Neuronal stem cell (in vitro differentiated cells): ENCODE measurements around the gene NSUN5.

Source experiments
- DNase-seq: peaks from one replicate; pipeline ENCODE4 v3.0.0-alpha.2; 2013; ENCODE audit warnings: low spot score
- H2AFZ ChIP-seq: one replicate; pipeline ENCODE4 v1.6.1; 2013; ENCODE audit warnings: mild to moderate bottlenecking, low read length, inconsistent platforms
- H2AK5ac ChIP-seq: 2 replicates; pipeline ENCODE4 v1.6.1; 2013; ENCODE audit warnings: low read depth, mild to moderate bottlenecking, inconsistent platforms, low read length, moderate library complexity, mixed read lengths
- H2BK120ac ChIP-seq: 2 replicates; pipeline ENCODE4 v1.6.1; 2013; ENCODE audit warnings: low read depth, mild to moderate bottlenecking, inconsistent platforms, low read length, moderate library complexity, mixed read lengths
- H2BK12ac ChIP-seq: one replicate; pipeline ENCODE4 v1.6.1; 2013; ENCODE audit warnings: low read length, inconsistent platforms
- H2BK15ac ChIP-seq: 2 replicates; pipeline ENCODE4 v1.6.1; 2013; ENCODE audit warnings: mild to moderate bottlenecking, low read length, inconsistent platforms, mixed read lengths
- H2BK5ac ChIP-seq: one replicate; pipeline ENCODE4 v1.6.1; 2013; ENCODE audit warnings: inconsistent platforms, mild to moderate bottlenecking, low read length, moderate library complexity
- H3K14ac ChIP-seq: one replicate; pipeline ENCODE4 v1.6.1; 2013; ENCODE audit warnings: low read length, inconsistent platforms
- H3K18ac ChIP-seq: 2 replicates; pipeline ENCODE4 v1.6.1; 2013; ENCODE audit warnings: low read length, inconsistent platforms
- H3K23ac ChIP-seq: 2 replicates; pipeline ENCODE4 v1.6.1; 2013; ENCODE audit warnings: low read depth, mild to moderate bottlenecking, mixed read lengths, low read length, inconsistent platforms; ENCODE audit not compliant: poor library complexity
- H3K27ac ChIP-seq: replicated peaks from 3 replicates; pipeline ENCODE4 v1.5.1; 2013; ENCODE audit warnings: low read length, inconsistent platforms
- H3K27me3 ChIP-seq, 3 experiments: 2 replicates each; pipeline ENCODE4 v1.6.1; 2013; ENCODE audit warnings: low read length in 3 of 3, mild to moderate bottlenecking in 2 of 3, inconsistent platforms in 1 of 3, low read depth in 1 of 3, mixed read lengths in 1 of 3, moderate library complexity in 1 of 3; ENCODE audit not compliant: control insufficient read depth in 3 of 3, insufficient read depth in 3 of 3
- H3K36me3 ChIP-seq, 2 donors: replicated peaks in 1 of 2; 2 replicates each; pipeline ENCODE4 v1.6.1; 2013; ENCODE audit warnings: low read length in 2 of 2; ENCODE audit not compliant: control insufficient read depth in 2 of 2, insufficient read depth in 2 of 2
- H3K4ac ChIP-seq: 2 replicates; pipeline ENCODE4 v1.6.1; 2013; ENCODE audit warnings: inconsistent platforms, mild to moderate bottlenecking, low read length, moderate library complexity
- H3K4me1 ChIP-seq, 2 donors: 1 replicate in 1 of 2; 2 replicates in 1 of 2; pipeline ENCODE4 v1.6.1; 2013; ENCODE audit warnings: low read length in 2 of 2, low read depth in 1 of 2; ENCODE audit not compliant: control insufficient read depth in 2 of 2, insufficient read depth in 1 of 2
- H3K4me2 ChIP-seq: one replicate; pipeline ENCODE4 v1.6.1; 2013; ENCODE audit warnings: mild to moderate bottlenecking, low read length, inconsistent platforms; ENCODE audit not compliant: insufficient read depth, poor library complexity, severe bottlenecking
- H3K4me3 ChIP-seq, 2 donors: 2 replicates each; pipeline ENCODE4 v1.5.1; 2013; ENCODE audit warnings: low read length in 2 of 2, mild to moderate bottlenecking in 2 of 2, inconsistent platforms in 1 of 2, moderate library complexity in 1 of 2
- H3K79me1 ChIP-seq: one replicate; pipeline ENCODE4 v1.6.1; 2013; ENCODE audit warnings: low read depth, mild to moderate bottlenecking, inconsistent platforms, low read length, moderate library complexity
- H3K9ac ChIP-seq: one replicate; pipeline ENCODE4 v1.6.1; 2013; ENCODE audit warnings: mild to moderate bottlenecking, low read depth, low read length, inconsistent platforms; ENCODE audit not compliant: poor library complexity
- H3K9me3 ChIP-seq, 2 donors: replicated peaks in 1 of 2; 2 replicates each; pipeline versions ENCODE3 to v1.6.1; 2013; ENCODE audit warnings: low read length in 2 of 2, mild to moderate bottlenecking in 2 of 2, inconsistent platforms in 1 of 2, low read depth in 1 of 2, mixed read lengths in 1 of 2, moderate library complexity in 1 of 2; ENCODE audit not compliant: control insufficient read depth in 2 of 2, insufficient read depth in 1 of 2
- H4K8ac ChIP-seq: one replicate; pipeline ENCODE4 v1.6.1; 2013; ENCODE audit warnings: low read depth, mild to moderate bottlenecking, inconsistent platforms, low read length, moderate library complexity
- H4K91ac ChIP-seq: one replicate; pipeline ENCODE4 v1.6.1; 2013; ENCODE audit warnings: low read length, low read depth, mild to moderate bottlenecking, inconsistent platforms; ENCODE audit not compliant: poor library complexity
- WGBS, 2 donors: extraction: QIAGEN DNeasy Blood & Tissue Kit; methylation state at CpG; one replicate each; pipeline ENCODE4 v1.1.7; 2013; ENCODE audit warnings: missing lambda C conversion rate in 2 of 2, mixed read lengths in 1 of 2; ENCODE audit not compliant: insufficient read length in 2 of 2, insufficient replicate concordance in 1 of 2; ENCODE audit errors: extremely low coverage in 2 of 2; 5-methylcytosine and 5-hydroxymethylcytosine counted together

The NSUN5 gene

GRCh38 chr7:73332447-73332846 is 23.8 kb upstream of the NSUN5 start:
- Histone ChIP-seq H3K4me1 (peaks cover 0 to 6% of the 10 kb centered on the region in 2 donors), H2BK12ac (no peak overlapping the region), H3K27ac (no peak overlapping the region), H2BK5ac (no peak overlapping the region), H3K4me3 (no peak overlapping the region), H3K27me3 (peaks cover 0 to 14% (median 0%) of the 10 kb centered on the region in 3 experiments), H4K91ac (no peak overlapping the region), H3K36me3 (no peaks in the 10 kb centered on the region), H2AK5ac (no peak overlapping the region), H3K4ac (no peak overlapping the region), H3K9ac (no peak overlapping the region), H3K14ac (no peak overlapping the region), H2AFZ (no peak overlapping the region), H2BK120ac (no peak overlapping the region), H3K4me2 (no peak overlapping the region), H3K18ac (no peak overlapping the region), H4K8ac (no peak overlapping the region), H3K23ac (no peak overlapping the region), H3K9me3 (no peaks in the 10 kb centered on the region), H2BK15ac (no peak overlapping the region), H3K79me1 (no peaks in the 10 kb centered on the region)
- no CpG with 5 or more reads among the region's 6 CpGs for WGBS, 2 donors
- DNase-seq: no peak

- H3K23ac ChIP-seq: no peak overlapping the region
- H2BK5ac ChIP-seq: no peak overlapping the region
- no peak overlapping the region for H2BK120ac ChIP-seq
- H3K18ac ChIP-seq: no peak overlapping the region
- H3K9ac ChIP-seq: no peak overlapping the region
- no peak overlapping the region for H2AK5ac ChIP-seq
- peaks cover 0 to 10% (median 0%) of the 10 kb centered on the region in 3 experiments for H3K27me3 ChIP-seq
- H3K27ac ChIP-seq: no peak overlapping the region
- no peaks in the 10 kb centered on the region for H3K36me3 ChIP-seq
- H3K4me1 ChIP-seq: peaks cover 0 to 6% of the 10 kb centered on the region in 2 donors
- H4K8ac ChIP-seq: no peak overlapping the region
- no peak overlapping the region for H2BK15ac ChIP-seq
- no peak overlapping the region for H3K4ac ChIP-seq
- no peak overlapping the region for H3K4me2 ChIP-seq
- no peak overlapping the region for H3K14ac ChIP-seq
- H3K79me1 ChIP-seq: no peaks in the 10 kb centered on the region
- no peaks in the 10 kb centered on the region for H3K9me3 ChIP-seq
- H2BK12ac ChIP-seq: no peak overlapping the region
- H4K91ac ChIP-seq: no peak overlapping the region
- peak overlapping the region; percentile 80 for H2AFZ ChIP-seq
- WGBS, 2 donors: no CpG with 5 or more reads among the region's 6 CpGs
- no peak for DNase-seq
- no peak overlapping the region for H3K4me3 ChIP-seq
Measured at GRCh38 chr7:73330772-73331171, 22.1 kb upstream of the NSUN5 start.

GRCh38 chr7:73329861-73330581 is 21.4 kb upstream of the NSUN5 start:
- H3K9me3 ChIP-seq: no peaks in the 10 kb centered on the region
- H3K27ac ChIP-seq: no peak overlapping the region
- H3K4me2 ChIP-seq: no peak overlapping the region
- H3K79me1 ChIP-seq: no peaks in the 10 kb centered on the region
- no CpG with 5 or more reads among the region's 11 CpGs for WGBS, 2 donors
- H3K23ac ChIP-seq: no peak overlapping the region
- peak overlapping the region; percentile 45 for H3K18ac ChIP-seq
- H3K4me3 ChIP-seq: no peak overlapping the region
- no peaks in the 10 kb centered on the region for H3K36me3 ChIP-seq
- peaks cover 0 to 3% (median 0%) of the 10 kb centered on the region in 3 experiments for H3K27me3 ChIP-seq
- no peak overlapping the region for H3K4ac ChIP-seq
- H2BK15ac ChIP-seq: no peak overlapping the region
- peaks cover 0 to 6% of the 10 kb centered on the region in 2 donors for H3K4me1 ChIP-seq
- no peak overlapping the region for H3K9ac ChIP-seq
- H2BK12ac ChIP-seq: no peak overlapping the region
- no peak overlapping the region for H2BK120ac ChIP-seq
- no peak overlapping the region for H4K91ac ChIP-seq
- no peak overlapping the region for H2AK5ac ChIP-seq
- no peak overlapping the region for H3K14ac ChIP-seq
- DNase-seq: no peak
- H4K8ac ChIP-seq: no peak overlapping the region
- no peak overlapping the region for H2BK5ac ChIP-seq
- H2AFZ ChIP-seq: peak overlapping the region; percentile 80

- no peak overlapping the region for H3K4me3 ChIP-seq
- no peak overlapping the region for H3K4ac ChIP-seq
- H3K4me1 ChIP-seq: peaks cover 0 to 6% of the 10 kb centered on the region in 2 donors
- no CpG with 5 or more reads among the region's 10 CpGs for WGBS, 2 donors
- no peak overlapping the region for H2AK5ac ChIP-seq
- H3K9ac ChIP-seq: no peak overlapping the region
- H3K36me3 ChIP-seq: no peaks in the 10 kb centered on the region
- H3K27ac ChIP-seq: no peak overlapping the region
- H3K27me3 ChIP-seq: no peaks in the 10 kb centered on the region
- no peak overlapping the region for H2AFZ ChIP-seq
- H2BK12ac ChIP-seq: no peak overlapping the region
- no peak overlapping the region for H2BK5ac ChIP-seq
- H3K79me1 ChIP-seq: no peaks in the 10 kb centered on the region
- no peak for DNase-seq
- H3K23ac ChIP-seq: no peak overlapping the region
- no peak overlapping the region for H2BK15ac ChIP-seq
- no peak overlapping the region for H4K91ac ChIP-seq
- H3K4me2 ChIP-seq: no peak overlapping the region
- H2BK120ac ChIP-seq: no peak overlapping the region
- H3K18ac ChIP-seq: no peak overlapping the region
- H3K14ac ChIP-seq: no peak overlapping the region
- H4K8ac ChIP-seq: no peak overlapping the region
- H3K9me3 ChIP-seq: no peaks in the 10 kb centered on the region
Measured at GRCh38 chr7:73328696-73329095, 20.1 kb upstream of the NSUN5 start.
